Suprapubic skin (tissue), 4 donors: ENCODE data around the gene ZFHX3. TPM values are rescaled to one million over a fixed set of nuclear protein-coding genes. Genes with fewer than 3 reads are reported as not detected.

Source experiments
- DNase-seq, 2 donors: peaks; one replicate each; pipeline ENCODE4 v3.0.0-alpha.2; 2019; ENCODE audit warnings: low spot score in 2 of 2
- H3K27ac ChIP-seq: fragments of 200-600 bp; sonication (generic); one replicate; pipeline ENCODE4 v1.5.1; 2019
- H3K27me3 ChIP-seq: fragments of 200-600 bp; sonication (generic); one replicate; pipeline ENCODE4 v1.5.1; 2019
- H3K36me3 ChIP-seq: fragments of 200-600 bp; sonication (generic); one replicate; pipeline ENCODE4 v1.5.1; 2019
- H3K4me1 ChIP-seq: fragments of 200-600 bp; sonication (generic); one replicate; pipeline ENCODE4 v1.5.1; 2019
- H3K4me3 ChIP-seq: fragments of 200-600 bp; sonication (generic); one replicate; pipeline ENCODE4 v1.5.1; 2019; ENCODE audit warnings: mild to moderate bottlenecking
- H3K9me3 ChIP-seq: fragments of 200-600 bp; sonication (generic); one replicate; pipeline ENCODE4 v1.5.1; 2019
- EP300 ChIP-seq: sonication (generic); formaldehyde crosslinking; IDR thresholded peaks from one replicate; pipeline ENCODE4 v1.6.1; 2017; ENCODE audit warnings: antibody characterized with exemption
- POLR2A ChIP-seq, 2 donors: fragments of 450-650 bp; IDR thresholded peaks; one replicate each; pipeline ENCODE4 v1.6.1; 2017; ENCODE audit warnings: antibody characterized with exemption in 2 of 2, mild to moderate bottlenecking in 2 of 2, moderate library complexity in 2 of 2
- POLR2AphosphoS5 ChIP-seq, 3 donors: sonication (generic); formaldehyde crosslinking; IDR thresholded peaks; one replicate each; pipeline ENCODE4 v1.6.1; 2017; ENCODE audit warnings: antibody characterized with exemption in 3 of 3
- WGBS: methylation state at CpG from one replicate; pipeline ENCODE4 v1.1.5; 2018; 5-methylcytosine and 5-hydroxymethylcytosine counted together
- total RNA-seq, 4 donors: library from RNA; depleted of rRNA; stranded (reverse); fragments of >200 nt; gene quantifications; one replicate each; pipeline ENCODE4 v1.1.0, GENCODE V29; 2016
- TF ChIP-seq, protein P1 (sequence below), 2 donors: fragments of 200-600 bp in 1 of 2; fragments of 450-650 bp in 1 of 2; sonication (generic) in 1 of 2; IDR thresholded peaks; one replicate each; pipeline ENCODE4 v1.5.1; 2016 to 2019; ENCODE audit warnings: antibody characterized with exemption in 2 of 2, mild to moderate bottlenecking in 1 of 2, moderate library complexity in 1 of 2

Gene ZFHX3
- total RNA-seq, 4 donors from 2014 or later: 10.4 to 16.1 (median 12.8) TPM

DNA sequence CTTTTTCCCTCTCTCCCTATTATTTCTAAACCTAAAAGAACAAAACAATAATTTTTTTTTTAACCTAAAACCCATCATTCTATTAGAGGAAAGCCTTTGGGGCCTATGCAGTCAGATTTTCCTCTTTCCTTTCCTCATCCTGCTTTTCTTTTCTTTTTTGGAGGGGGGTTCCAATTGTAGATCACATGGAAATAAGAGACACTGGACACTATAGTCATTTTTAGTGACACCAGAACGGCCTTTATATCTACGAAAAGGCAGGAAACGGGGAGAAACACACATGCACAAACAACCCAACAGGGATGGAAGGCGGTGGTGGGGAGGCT, 5.1 kb upstream of the ZFHX3 start:
- no peak overlapping the region for H3K4me3 ChIP-seq
- DNase-seq: no peak
- WGBS: 92% methylated on average over 4 of the region's 4 CpGs
- no peaks in the 10 kb centered on the region for H3K27me3 ChIP-seq
- peaks cover 50% of the 10 kb centered on the region for H3K4me1 ChIP-seq
- H3K36me3 ChIP-seq: no peaks in the 10 kb centered on the region
- H3K9me3 ChIP-seq: no peaks in the 10 kb centered on the region
- no peak overlapping the region for H3K27ac ChIP-seq
- no peak for TF ChIP-seq POLR2A (IDR thresholded peaks at IDR 0.05)
- TF ChIP-seq, protein P1, sequence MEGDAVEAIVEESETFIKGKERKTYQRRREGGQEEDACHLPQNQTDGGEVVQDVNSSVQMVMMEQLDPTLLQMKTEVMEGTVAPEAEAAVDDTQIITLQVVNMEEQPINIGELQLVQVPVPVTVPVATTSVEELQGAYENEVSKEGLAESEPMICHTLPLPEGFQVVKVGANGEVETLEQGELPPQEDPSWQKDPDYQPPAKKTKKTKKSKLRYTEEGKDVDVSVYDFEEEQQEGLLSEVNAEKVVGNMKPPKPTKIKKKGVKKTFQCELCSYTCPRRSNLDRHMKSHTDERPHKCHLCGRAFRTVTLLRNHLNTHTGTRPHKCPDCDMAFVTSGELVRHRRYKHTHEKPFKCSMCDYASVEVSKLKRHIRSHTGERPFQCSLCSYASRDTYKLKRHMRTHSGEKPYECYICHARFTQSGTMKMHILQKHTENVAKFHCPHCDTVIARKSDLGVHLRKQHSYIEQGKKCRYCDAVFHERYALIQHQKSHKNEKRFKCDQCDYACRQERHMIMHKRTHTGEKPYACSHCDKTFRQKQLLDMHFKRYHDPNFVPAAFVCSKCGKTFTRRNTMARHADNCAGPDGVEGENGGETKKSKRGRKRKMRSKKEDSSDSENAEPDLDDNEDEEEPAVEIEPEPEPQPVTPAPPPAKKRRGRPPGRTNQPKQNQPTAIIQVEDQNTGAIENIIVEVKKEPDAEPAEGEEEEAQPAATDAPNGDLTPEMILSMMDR (IDR thresholded peaks at IDR 0.05): no peak
- no peak for TF ChIP-seq EP300
- no peak for TF ChIP-seq POLR2AphosphoS5 (IDR thresholded peaks at IDR 0.05)

DNA sequence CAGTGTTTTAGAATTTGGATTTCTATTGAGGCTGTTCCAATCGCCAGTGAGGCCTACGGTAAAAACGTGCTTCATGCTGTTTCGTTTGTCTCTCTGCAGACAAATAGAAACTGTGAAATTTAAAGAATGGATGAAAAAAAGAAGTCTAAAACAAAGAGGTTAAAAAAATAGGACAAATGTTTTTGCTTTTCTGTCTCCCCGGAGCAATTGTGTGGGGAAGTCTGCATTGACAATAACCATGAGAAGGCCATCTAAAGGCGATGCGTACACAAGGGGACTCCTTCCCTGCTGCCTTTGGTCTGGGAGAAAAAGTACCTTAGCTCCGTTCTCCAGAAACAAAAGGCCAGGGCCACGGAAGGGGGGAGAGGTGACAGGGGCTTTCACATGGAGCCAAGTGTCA, 4.6 kb upstream of the ZFHX3 start:
- WGBS: 93% methylated on average over 9 of the region's 9 CpGs
- Histone ChIP-seq H3K27ac (no peak overlapping the region), H3K9me3 (no peaks in the 10 kb centered on the region), H3K36me3 (no peaks in the 10 kb centered on the region), H3K4me1 (peaks cover 50% of the 10 kb centered on the region), H3K27me3 (no peaks in the 10 kb centered on the region), H3K4me3 (no peak overlapping the region)
- DNase-seq: no peak
- TF ChIP-seq, protein P1 (IDR thresholded peaks at IDR 0.05): no peak
- TF ChIP-seq POLR2AphosphoS5 (IDR thresholded peaks at IDR 0.05) (no peak), POLR2A (IDR thresholded peaks at IDR 0.05) (no peak), EP300 (no peak)

DNA sequence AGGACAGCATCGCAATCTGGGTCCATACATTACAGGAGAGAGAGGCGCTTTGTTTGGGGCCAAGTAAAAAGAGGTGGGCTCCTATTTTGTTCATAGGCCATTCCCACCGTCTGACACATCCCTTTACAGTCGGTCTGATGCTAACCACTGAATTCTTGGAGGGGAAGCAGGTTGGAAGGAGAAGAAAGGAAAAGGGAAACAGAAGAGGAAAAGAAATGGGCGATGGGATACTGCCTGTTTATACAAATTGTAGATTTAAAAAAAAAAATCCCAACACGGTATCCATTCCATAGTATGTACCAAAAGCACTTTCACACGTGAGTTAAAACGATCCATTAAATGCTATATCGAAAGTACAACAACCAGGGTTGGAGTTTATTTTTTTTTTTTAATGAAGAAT, 4.0 kb upstream of the ZFHX3 start:
- 89% methylated on average over 9 of the region's 9 CpGs for WGBS
- DNase-seq: no peak
- H3K9me3 ChIP-seq: no peaks in the 10 kb centered on the region
- H3K4me3 ChIP-seq: no peak overlapping the region
- H3K27me3 ChIP-seq: no peaks in the 10 kb centered on the region
- peaks cover 50% of the 10 kb centered on the region for H3K4me1 ChIP-seq
- no peaks in the 10 kb centered on the region for H3K36me3 ChIP-seq
- H3K27ac ChIP-seq: no peak overlapping the region
- TF ChIP-seq POLR2A (IDR thresholded peaks at IDR 0.05): no peak

DNA sequence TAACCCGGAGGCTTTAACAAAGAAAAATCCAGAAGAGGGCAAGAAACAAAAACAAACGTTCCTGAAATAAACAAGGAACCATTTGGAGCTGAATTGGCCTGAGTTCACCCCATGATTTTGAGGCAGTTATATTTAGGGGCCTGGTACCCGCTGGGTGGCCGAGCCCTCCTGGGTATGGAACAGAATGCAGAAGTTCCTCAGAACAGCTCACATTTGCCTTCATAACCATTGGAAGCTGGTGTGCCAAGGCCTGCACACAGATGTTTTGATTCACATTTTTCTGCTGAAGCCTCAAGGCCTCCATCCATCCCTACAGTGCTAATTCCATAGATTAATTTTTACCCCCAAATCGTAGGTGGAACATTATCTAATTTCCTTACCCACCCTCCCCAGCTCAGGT, 3.3 kb upstream of the ZFHX3 start:
- no peak for DNase-seq
- H3K9me3 ChIP-seq: no peaks in the 10 kb centered on the region
- WGBS: 81% methylated on average over 5 of the region's 5 CpGs
- peaks cover 50% of the 10 kb centered on the region for H3K4me1 ChIP-seq
- TF ChIP-seq POLR2AphosphoS5 (IDR thresholded peaks at IDR 0.05) (no peak), EP300 (no peak), POLR2A (IDR thresholded peaks at IDR 0.05) (no peak)
- TF ChIP-seq, protein P1 (IDR thresholded peaks at IDR 0.05): no peak
- no peaks in the 10 kb centered on the region for H3K36me3 ChIP-seq
- no peak overlapping the region for H3K4me3 ChIP-seq
- no peak overlapping the region for H3K27ac ChIP-seq
- no peaks in the 10 kb centered on the region for H3K27me3 ChIP-seq

DNA sequence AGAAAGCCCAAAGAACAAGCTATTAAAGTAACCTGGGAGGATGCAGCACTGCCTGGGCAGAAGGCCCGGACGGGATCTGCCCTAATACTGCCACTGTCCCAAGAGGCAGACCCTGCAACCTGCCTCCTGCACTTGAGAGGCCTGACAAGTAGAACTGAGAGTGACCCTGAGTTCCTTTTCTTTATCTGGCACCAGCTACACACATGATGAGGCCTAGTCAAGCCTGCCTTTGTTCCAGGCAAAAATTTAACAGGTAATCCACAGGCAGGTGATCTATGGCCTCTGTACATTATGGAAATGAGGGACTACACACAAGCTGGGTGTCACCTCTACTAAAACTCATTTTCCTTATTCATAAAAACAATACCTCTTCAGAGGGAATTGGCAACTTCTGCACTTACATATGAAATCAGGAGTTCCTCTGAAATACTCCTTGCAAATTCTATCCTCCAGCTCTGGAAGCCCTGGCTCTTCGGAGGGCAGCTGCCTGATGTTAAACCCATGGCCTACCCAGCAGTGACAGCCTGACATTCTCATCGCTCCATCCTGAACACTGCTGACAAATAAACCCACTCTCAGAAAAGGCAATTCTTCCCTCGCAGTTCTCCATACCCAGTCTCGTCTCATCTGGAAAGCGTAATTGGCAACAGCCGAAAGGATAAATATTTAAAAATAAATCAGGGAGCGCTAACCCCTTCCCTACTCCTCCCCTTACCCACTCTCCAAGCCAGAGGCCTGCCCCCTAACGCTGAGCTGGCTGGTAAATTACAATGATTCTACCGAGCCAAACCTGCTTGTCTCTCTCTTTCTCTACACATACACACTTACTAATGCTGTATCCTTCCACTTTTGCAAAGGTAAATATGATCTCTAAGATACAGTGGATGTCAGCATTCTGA, 2.5 kb upstream of the ZFHX3 start:
- H3K9me3 ChIP-seq: no peaks in the 10 kb centered on the region
- no peak for TF ChIP-seq POLR2A (IDR thresholded peaks at IDR 0.05)
- no peak for TF ChIP-seq POLR2AphosphoS5 (IDR thresholded peaks at IDR 0.05)
- TF ChIP-seq, protein P1 (IDR thresholded peaks at IDR 0.05): no peak
- TF ChIP-seq EP300: no peak
- 83% methylated on average over 11 of the region's 11 CpGs for WGBS
- peaks cover 48% of the 10 kb centered on the region for H3K4me1 ChIP-seq
- H3K36me3 ChIP-seq: no peaks in the 10 kb centered on the region
- no peak overlapping the region for H3K27ac ChIP-seq
- H3K4me3 ChIP-seq: no peak overlapping the region
- no peaks in the 10 kb centered on the region for H3K27me3 ChIP-seq
- DNase-seq: no peak
